Keratinocyte (primary cell): ENCODE results near the gene HERC6. TPM values are rescaled to one million over a fixed set of nuclear protein-coding genes. Genes with fewer than 3 reads are reported as not detected.

Experiments
- DNase-seq: peaks from one replicate; pipeline ENCODE4 v3.0.0-alpha.2; 2011; ENCODE audit warnings: low read depth, missing footprints, low spot score
- FAIRE-seq: peaks from 2 replicates; lab custom pipeline; 2011; peaks lifted over from hg19 to GRCh38; lab: Jason Lieb, UNC
- H2AFZ ChIP-seq: 2 replicates; pipeline ENCODE4 v1.6.0; 2012; ENCODE audit warnings: low read length, control low read depth, inconsistent platforms; ENCODE audit not compliant: control insufficient read depth
- H3K27ac ChIP-seq: 2 replicates; pipeline ENCODE4 v1.5.1; 2011; ENCODE audit warnings: low read length; ENCODE audit not compliant: control insufficient read depth, insufficient read depth
- H3K27me3 ChIP-seq: 3 replicates; pipeline ENCODE4 v1.6.0; 2011; ENCODE audit warnings: low read length; ENCODE audit not compliant: control insufficient read depth, insufficient read depth; ENCODE audit errors: extremely low read depth
- H3K36me3 ChIP-seq, 2 experiments: 2 replicates in 1 of 2; 3 replicates in 1 of 2; pipeline ENCODE4 v1.5.1; 2011; ENCODE audit warnings: low read length in 2 of 2, mild to moderate bottlenecking in 1 of 2; ENCODE audit not compliant: control insufficient read depth in 2 of 2, insufficient read depth in 2 of 2; ENCODE audit errors: extremely low read depth in 1 of 2
- H3K4me1 ChIP-seq: 3 replicates; pipeline ENCODE4 v1.5.1; 2011; ENCODE audit warnings: low read length; ENCODE audit not compliant: control insufficient read depth, insufficient read depth; ENCODE audit errors: extremely low read depth
- H3K4me2 ChIP-seq: 3 replicates; pipeline ENCODE4 v1.6.0; 2011; ENCODE audit warnings: low read depth, low read length; ENCODE audit not compliant: control insufficient read depth, insufficient read depth; ENCODE audit errors: extremely low read depth
- H3K4me3 ChIP-seq, 3 experiments: fragments of 200-600 bp in 1 of 3; sonication (generic) in 1 of 3; 2 replicates in 2 of 3; 3 replicates in 1 of 3; pipeline ENCODE4 v1.5.1; 2011 to 2016; ENCODE audit warnings: low read length in 3 of 3, mild to moderate bottlenecking in 3 of 3, control low read depth in 2 of 3, inconsistent platforms in 1 of 3, low read depth in 1 of 3, mixed read lengths in 1 of 3, mixed run types in 1 of 3, moderate library complexity in 1 of 3; ENCODE audit not compliant: control insufficient read depth in 2 of 3, insufficient read depth in 2 of 3; ENCODE audit errors: extremely low read depth in 1 of 3
- H3K79me2 ChIP-seq: 2 replicates; pipeline ENCODE4 v1.6.0; 2012; ENCODE audit warnings: low read length; ENCODE audit not compliant: control insufficient read depth, insufficient read depth
- H3K9ac ChIP-seq: 3 replicates; pipeline ENCODE4 v1.6.0; 2011; ENCODE audit warnings: low read length; ENCODE audit not compliant: control insufficient read depth, insufficient read depth; ENCODE audit errors: extremely low read depth
- H3K9me1 ChIP-seq: 3 replicates; pipeline ENCODE4 v1.6.0; 2011; ENCODE audit warnings: low read length; ENCODE audit not compliant: control insufficient read depth, insufficient read depth; ENCODE audit errors: extremely low read depth
- H3K9me3 ChIP-seq: 2 replicates; pipeline ENCODE4 v1.5.1; 2012; ENCODE audit warnings: low read depth, low read length; ENCODE audit not compliant: control insufficient read depth
- H4K20me1 ChIP-seq: 3 replicates; pipeline ENCODE4 v1.6.0; 2011; ENCODE audit warnings: low read length; ENCODE audit not compliant: control insufficient read depth, insufficient read depth; ENCODE audit errors: extremely low read depth
- CTCF ChIP-seq, 3 experiments: IDR thresholded peaks in 1 of 3; conservative IDR thresholded peaks in 1 of 3; optimal IDR thresholded peaks in 1 of 3; 2 replicates in 2 of 3; 3 replicates in 1 of 3; pipeline versions ENCODE3 to v1.5.1; 2011; ENCODE audit warnings: low read length in 3 of 3, mild to moderate bottlenecking in 3 of 3, moderate library complexity in 2 of 3, control low read depth in 1 of 3, inconsistent platforms in 1 of 3; ENCODE audit not compliant: insufficient read depth in 2 of 3; ENCODE audit errors: extremely low read depth in 1 of 3
- EZH2 ChIP-seq: IDR thresholded peaks from one replicate; pipeline ENCODE4 v1.6.1; 2012; ENCODE audit warnings: inconsistent platforms, mild to moderate bottlenecking, low read length, moderate library complexity
- dilution Hi-C: fragments of 300-500 bp; cut with MboI; formaldehyde crosslinking; loops from one replicate; pipeline ENCODE4 v1.7.0; 2020; ENCODE audit warnings: low sequenced_read_pairs; ENCODE audit not compliant: extremely low pct_ligation_motif_present
- polyA plus RNA-seq, 5 experiments: library from polyadenylated mRNA; depleted of rRNA in 3 of 5; stranded (reverse) in 3 of 5; stranded (forward) in 1 of 5; unstranded in 1 of 5; fragments of >200 nt; gene quantifications; 1 replicate in 1 of 5; 2 replicates in 3 of 5; 3 replicates in 1 of 5; pipeline versions ENCODE4 v1.2.1 to v1.2.3, GENCODE V29; 2011 to 2012; ENCODE audit warnings: missing spikeins in 2 of 5, low read depth in 1 of 5, low replicate concordance in 1 of 5

HERC6 gene
- polyA plus RNA-seq, 1 donor (not counting 4 experiments of a cell fraction or from before 2014, with no cell fraction given) = 33.9 TPM

DNA sequence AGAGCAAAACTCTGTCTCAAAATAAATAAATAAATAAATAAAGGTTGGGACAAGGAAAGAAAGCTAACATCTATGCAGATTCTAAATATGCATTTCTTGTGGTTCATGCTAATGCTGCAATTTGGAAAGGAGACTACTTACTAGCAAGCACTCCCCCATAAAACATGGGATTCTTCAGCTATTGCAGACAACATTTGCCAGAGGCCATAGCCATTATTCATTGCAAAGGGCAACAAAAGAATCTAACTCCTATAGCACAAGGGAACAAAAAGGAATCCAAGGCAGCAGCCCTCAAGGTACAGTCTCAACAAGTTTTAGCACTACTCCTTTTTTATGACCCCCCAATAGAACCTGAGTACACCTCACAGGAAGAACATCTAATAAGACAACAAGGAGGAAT lies 70.2 kb downstream of the HERC6 start:
- no peak for DNase-seq
- no peak for FAIRE-seq
- Histone ChIP-seq H3K79me2 (no peaks in the 10 kb centered on the region), H3K4me2 (no peak overlapping the region), H3K9ac (no peak overlapping the region), H3K36me3 (no peaks in the 10 kb centered on the region), H3K27me3 (no peaks in the 10 kb centered on the region), H2AFZ (peak overlapping the region; percentile 31), H3K4me3 (no peak overlapping the region), H3K27ac (no peak overlapping the region), H3K4me1 (peaks cover 35% of the 10 kb centered on the region), H3K9me3 (no peaks in the 10 kb centered on the region), H3K9me1 (peaks cover 3% of the 10 kb centered on the region), H4K20me1 (no peaks in the 10 kb centered on the region)
- dilution Hi-C loops = no loop called here
- TF ChIP-seq CTCF (optimal IDR thresholded peaks at IDR 0.05 in 1 of 3, IDR thresholded peaks at IDR 0.05 in 1 of 3, conservative IDR thresholded peaks at IDR 0.05 in 1 of 3; ENCODE audit: extremely low read depth in 1 of 3, insufficient read depth in 2 of 3, low read length in 3 of 3) (no peak), EZH2 (no peak)

GRCh38 chr4:88449290-88449689 lies 70.6 kb downstream of the HERC6 start:
- no peaks in the 10 kb centered on the region for H4K20me1 ChIP-seq
- TF ChIP-seq CTCF (optimal IDR thresholded peaks at IDR 0.05 in 1 of 3, IDR thresholded peaks at IDR 0.05 in 1 of 3, conservative IDR thresholded peaks at IDR 0.05 in 1 of 3; ENCODE audit: extremely low read depth in 1 of 3, insufficient read depth in 2 of 3, low read length in 3 of 3) = no peak
- no peak for TF ChIP-seq EZH2
- peaks cover 35% of the 10 kb centered on the region for H3K4me1 ChIP-seq
- H3K4me3 ChIP-seq = no peak overlapping the region
- FAIRE-seq (peak; percentile 79), DNase-seq (no peak)
- peak overlapping the region; percentile 31 for H2AFZ ChIP-seq
- H3K27ac ChIP-seq = no peak overlapping the region
- no peaks in the 10 kb centered on the region for H3K9me3 ChIP-seq
- H3K79me2 ChIP-seq = no peaks in the 10 kb centered on the region
- H3K36me3 ChIP-seq = no peaks in the 10 kb centered on the region
- dilution Hi-C loops = no loop called here
- peaks cover 3% of the 10 kb centered on the region for H3K9me1 ChIP-seq
- H3K4me2 ChIP-seq = no peak overlapping the region
- no peak overlapping the region for H3K9ac ChIP-seq
- H3K27me3 ChIP-seq = no peaks in the 10 kb centered on the region
